ENCODE results near the gene PGM2L1. TPM values are rescaled to one million over a fixed set of nuclear protein-coding genes. Genes with fewer than 3 reads are reported as not detected.

PGM2L1 gene
- total RNA-seq, 1 donor from 2014 or later: 22.0 TPM

GRCh38 chr11:74443071-74443864 is 45.0 kb upstream of the PGM2L1 start:
- no peak overlapping the region for H3K27ac Mint-ChIP-seq (ENCODE audit: unreplicated experiment)
- TF ChIP-seq, protein P1, sequence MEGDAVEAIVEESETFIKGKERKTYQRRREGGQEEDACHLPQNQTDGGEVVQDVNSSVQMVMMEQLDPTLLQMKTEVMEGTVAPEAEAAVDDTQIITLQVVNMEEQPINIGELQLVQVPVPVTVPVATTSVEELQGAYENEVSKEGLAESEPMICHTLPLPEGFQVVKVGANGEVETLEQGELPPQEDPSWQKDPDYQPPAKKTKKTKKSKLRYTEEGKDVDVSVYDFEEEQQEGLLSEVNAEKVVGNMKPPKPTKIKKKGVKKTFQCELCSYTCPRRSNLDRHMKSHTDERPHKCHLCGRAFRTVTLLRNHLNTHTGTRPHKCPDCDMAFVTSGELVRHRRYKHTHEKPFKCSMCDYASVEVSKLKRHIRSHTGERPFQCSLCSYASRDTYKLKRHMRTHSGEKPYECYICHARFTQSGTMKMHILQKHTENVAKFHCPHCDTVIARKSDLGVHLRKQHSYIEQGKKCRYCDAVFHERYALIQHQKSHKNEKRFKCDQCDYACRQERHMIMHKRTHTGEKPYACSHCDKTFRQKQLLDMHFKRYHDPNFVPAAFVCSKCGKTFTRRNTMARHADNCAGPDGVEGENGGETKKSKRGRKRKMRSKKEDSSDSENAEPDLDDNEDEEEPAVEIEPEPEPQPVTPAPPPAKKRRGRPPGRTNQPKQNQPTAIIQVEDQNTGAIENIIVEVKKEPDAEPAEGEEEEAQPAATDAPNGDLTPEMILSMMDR (IDR thresholded peaks at IDR 0.05): peak; percentile 71
- DNase-seq (ENCODE audit: low spot score): no peak
- H3K36me3 Mint-ChIP-seq (ENCODE audit: low read depth): no peaks in the 10 kb centered on the region
- H3K4me3 Mint-ChIP-seq (ENCODE audit: unreplicated experiment): no peak overlapping the region
- H3K9me3 Mint-ChIP-seq (ENCODE audit: low read depth): no peaks in the 10 kb centered on the region
- peaks cover 28% of the 10 kb centered on the region for H3K4me1 Mint-ChIP-seq (ENCODE audit: low read depth)
- H3K27me3 Mint-ChIP-seq (ENCODE audit: low read depth): no peaks in the 10 kb centered on the region

- Mint-ChIP-seq H3K4me1 (ENCODE audit: low read depth) (peaks cover 28% of the 10 kb centered on the region), H3K27ac (ENCODE audit: unreplicated experiment) (peak overlapping the region; percentile 51)
- DNase-seq (ENCODE audit: low spot score): no peak
Observed at GRCh38 chr11:74442636-74443035, 44.4 kb upstream of the PGM2L1 start.

GRCh38 chr11:74438681-74439080 is 40.4 kb upstream of the PGM2L1 start:
- no peak overlapping the region for H3K4me3 Mint-ChIP-seq (ENCODE audit: unreplicated experiment)
- no peak overlapping the region for H3K27ac Mint-ChIP-seq (ENCODE audit: unreplicated experiment)
- no peak for DNase-seq (ENCODE audit: low spot score)
- peaks cover 22% of the 10 kb centered on the region for H3K4me1 Mint-ChIP-seq (ENCODE audit: low read depth)
- TF ChIP-seq, protein P1 (IDR thresholded peaks at IDR 0.05): no peak
- H3K36me3 Mint-ChIP-seq (ENCODE audit: low read depth): no peaks in the 10 kb centered on the region
- no peaks in the 10 kb centered on the region for H3K27me3 Mint-ChIP-seq (ENCODE audit: low read depth)
- H3K9me3 Mint-ChIP-seq (ENCODE audit: low read depth): no peaks in the 10 kb centered on the region

More at GRCh38 chr11:74442636-74443035, 44.4 kb upstream of the PGM2L1 start:
- Mint-ChIP-seq H3K36me3 (ENCODE audit: low read depth) (no peaks in the 10 kb centered on the region), H3K27me3 (ENCODE audit: low read depth) (no peaks in the 10 kb centered on the region), H3K9me3 (ENCODE audit: low read depth) (no peaks in the 10 kb centered on the region), H3K4me3 (ENCODE audit: unreplicated experiment) (no peak overlapping the region)
- TF ChIP-seq, protein P1 (IDR thresholded peaks at IDR 0.05): no peak

DNA sequence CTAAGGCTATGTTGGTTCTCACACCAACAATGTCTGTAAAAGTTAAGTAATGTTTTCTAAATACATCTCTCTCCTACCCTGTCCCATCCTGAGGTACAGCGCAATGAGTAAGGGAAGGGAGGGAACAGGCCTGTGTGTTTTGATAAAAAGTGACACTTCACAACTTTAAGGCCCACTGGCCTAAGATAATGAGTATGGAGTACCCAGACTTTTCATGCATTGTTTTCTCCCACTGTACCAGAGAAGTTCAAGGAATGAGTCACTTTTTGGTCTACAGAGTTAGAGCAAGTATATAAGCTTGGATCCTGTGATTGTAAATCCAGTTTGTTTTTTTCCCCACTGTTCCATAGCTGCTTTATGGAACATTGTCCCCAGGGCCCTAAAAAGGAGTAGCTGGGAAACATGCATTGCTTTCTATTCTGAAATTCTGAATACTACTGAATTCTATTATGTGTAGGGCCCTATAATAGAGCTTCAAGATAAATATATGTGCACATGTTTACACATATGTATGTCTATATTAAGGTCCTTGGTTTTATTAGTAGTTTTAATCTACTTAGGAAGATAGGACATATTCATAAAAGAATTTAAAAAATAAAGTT is 39.3 kb upstream of the PGM2L1 start:
- no peak for DNase-seq (ENCODE audit: low spot score)
- H3K27ac Mint-ChIP-seq (ENCODE audit: unreplicated experiment): peak overlapping the region; percentile 32
- peaks cover 11% of the 10 kb centered on the region for H3K4me1 Mint-ChIP-seq (ENCODE audit: low read depth)
- TF ChIP-seq, protein P1 (IDR thresholded peaks at IDR 0.05): no peak
- no peaks in the 10 kb centered on the region for H3K27me3 Mint-ChIP-seq (ENCODE audit: low read depth)
- no peak overlapping the region for H3K4me3 Mint-ChIP-seq (ENCODE audit: unreplicated experiment)
- H3K36me3 Mint-ChIP-seq (ENCODE audit: low read depth): no peaks in the 10 kb centered on the region
- no peaks in the 10 kb centered on the region for H3K9me3 Mint-ChIP-seq (ENCODE audit: low read depth)

- Mint-ChIP-seq H3K9me3 (ENCODE audit: low read depth) (no peaks in the 10 kb centered on the region), H3K36me3 (ENCODE audit: low read depth) (no peaks in the 10 kb centered on the region), H3K27ac (ENCODE audit: unreplicated experiment) (no peak overlapping the region), H3K27me3 (ENCODE audit: low read depth) (no peaks in the 10 kb centered on the region), H3K4me3 (ENCODE audit: unreplicated experiment) (no peak overlapping the region), H3K4me1 (ENCODE audit: low read depth) (peaks cover 9% of the 10 kb centered on the region)
- TF ChIP-seq, protein P1 (IDR thresholded peaks at IDR 0.05): no peak
- no peak for DNase-seq (ENCODE audit: low spot score)
Observed at GRCh38 chr11:74434528-74434927, 36.3 kb upstream of the PGM2L1 start.

Measured in chondrocyte (in vitro differentiated cells).